ENCODE results near the gene HTR1D. TPM values are rescaled to one million over a fixed set of nuclear protein-coding genes. Genes with fewer than 3 reads are reported as not detected.

The HTR1D gene
- total RNA-seq, 6 experiments from 2014 or later, result not detected

DNA sequence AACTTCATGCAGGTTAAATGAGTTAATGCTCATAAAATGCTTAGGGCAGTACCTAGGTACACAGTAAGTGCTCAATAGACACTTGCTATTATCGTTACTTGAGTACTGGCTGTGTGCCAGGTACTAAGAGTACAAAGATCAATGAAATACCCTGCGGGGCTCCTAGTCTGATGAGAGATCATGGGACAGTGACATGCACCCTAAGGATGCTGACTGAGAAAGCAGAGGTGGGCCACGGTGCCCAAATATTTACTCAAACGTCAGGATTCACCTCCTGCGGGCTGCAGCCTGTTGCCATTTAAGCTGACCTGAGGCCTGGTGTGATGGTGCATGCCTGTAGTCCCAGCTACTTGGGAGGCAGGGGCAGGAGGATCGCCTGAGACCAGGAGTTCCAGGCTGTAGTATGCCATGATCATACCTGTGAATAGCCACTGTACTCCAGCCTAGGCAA, 28.8 kb downstream of the HTR1D start:
- DNase-seq (no peak), ATAC-seq (peak in 1 of 4 donors; percentile 22)
- no peak overlapping the region for H3K4me3 ChIP-seq
- no peak overlapping the region for H3K27ac ChIP-seq
- 60% methylated on average over 2 of the region's 6 CpGs for WGBS (ENCODE audit: insufficient coverage, low coverage, low lambda C conversion rate, missing lambda C conversion rate)
- H3K9me3 ChIP-seq, result no peaks in the 10 kb centered on the region
- intact Hi-C loops (cut with DNase I), result loop anchor here (5.0 to 10.0 kb wide), 3 partner anchors 91 to 214 kb away; partner anchors contain the start of gene LACTBL1 (in 1 of the 2)
- H3K36me3 ChIP-seq, result no peaks in the 10 kb centered on the region
- H3K4me1 ChIP-seq, result peaks cover 0 to 6% (median 0%) of the 10 kb centered on the region in 4 donors
- TF ChIP-seq, protein P1, sequence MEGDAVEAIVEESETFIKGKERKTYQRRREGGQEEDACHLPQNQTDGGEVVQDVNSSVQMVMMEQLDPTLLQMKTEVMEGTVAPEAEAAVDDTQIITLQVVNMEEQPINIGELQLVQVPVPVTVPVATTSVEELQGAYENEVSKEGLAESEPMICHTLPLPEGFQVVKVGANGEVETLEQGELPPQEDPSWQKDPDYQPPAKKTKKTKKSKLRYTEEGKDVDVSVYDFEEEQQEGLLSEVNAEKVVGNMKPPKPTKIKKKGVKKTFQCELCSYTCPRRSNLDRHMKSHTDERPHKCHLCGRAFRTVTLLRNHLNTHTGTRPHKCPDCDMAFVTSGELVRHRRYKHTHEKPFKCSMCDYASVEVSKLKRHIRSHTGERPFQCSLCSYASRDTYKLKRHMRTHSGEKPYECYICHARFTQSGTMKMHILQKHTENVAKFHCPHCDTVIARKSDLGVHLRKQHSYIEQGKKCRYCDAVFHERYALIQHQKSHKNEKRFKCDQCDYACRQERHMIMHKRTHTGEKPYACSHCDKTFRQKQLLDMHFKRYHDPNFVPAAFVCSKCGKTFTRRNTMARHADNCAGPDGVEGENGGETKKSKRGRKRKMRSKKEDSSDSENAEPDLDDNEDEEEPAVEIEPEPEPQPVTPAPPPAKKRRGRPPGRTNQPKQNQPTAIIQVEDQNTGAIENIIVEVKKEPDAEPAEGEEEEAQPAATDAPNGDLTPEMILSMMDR (IDR thresholded peaks at IDR 0.05), result no peak
- TF ChIP-seq POLR2A (IDR thresholded peaks at IDR 0.05), result no peak
- H3K27me3 ChIP-seq, result no peaks in the 10 kb centered on the region

DNA sequence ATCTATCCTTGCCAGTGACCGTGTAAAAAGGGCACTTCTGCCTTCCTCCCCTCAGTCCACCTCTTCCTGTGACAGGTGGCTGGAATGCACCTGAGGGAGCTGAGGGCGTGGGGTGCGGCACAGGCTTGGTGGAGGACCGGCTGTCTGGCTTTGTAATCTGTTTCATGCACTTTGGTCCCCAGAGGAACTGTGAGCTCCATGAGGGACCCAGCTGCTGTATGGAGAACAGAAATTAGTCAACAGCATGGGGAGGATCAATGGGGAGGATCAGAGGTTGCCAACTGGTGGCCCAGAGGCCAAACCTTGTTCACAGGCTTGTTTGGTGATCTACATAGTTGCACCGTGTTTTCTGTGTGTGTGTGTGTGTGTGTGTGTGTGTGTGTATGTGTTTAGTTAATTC, 29.7 kb downstream of the HTR1D start:
- TF ChIP-seq POLR2A (IDR thresholded peaks at IDR 0.05), result no peak
- TF ChIP-seq, protein P1 (IDR thresholded peaks at IDR 0.05), result no peak
- H3K4me3 ChIP-seq, result no peak overlapping the region
- no peaks in the 10 kb centered on the region for H3K9me3 ChIP-seq
- no peak overlapping the region for H3K27ac ChIP-seq
- no peaks in the 10 kb centered on the region for H3K36me3 ChIP-seq
- H3K4me1 ChIP-seq, result peaks cover 0 to 6% (median 0%) of the 10 kb centered on the region in 4 donors
- WGBS (ENCODE audit: insufficient coverage, low coverage, low lambda C conversion rate, missing lambda C conversion rate), result 40% methylated on average over 1 of the region's 5 CpGs
- no peaks in the 10 kb centered on the region for H3K27me3 ChIP-seq
- peak; percentile 34 to 74 (median 65) for DNase-seq
- intact Hi-C loops (cut with DNase I), result loop anchor here (5.0 to 10.0 kb wide), 3 partner anchors 90 to 213 kb away; partner anchors contain the start of gene LACTBL1 (in 1 of the 2)
- peak; percentile 84 to 90 (median 87) for ATAC-seq

DNA sequence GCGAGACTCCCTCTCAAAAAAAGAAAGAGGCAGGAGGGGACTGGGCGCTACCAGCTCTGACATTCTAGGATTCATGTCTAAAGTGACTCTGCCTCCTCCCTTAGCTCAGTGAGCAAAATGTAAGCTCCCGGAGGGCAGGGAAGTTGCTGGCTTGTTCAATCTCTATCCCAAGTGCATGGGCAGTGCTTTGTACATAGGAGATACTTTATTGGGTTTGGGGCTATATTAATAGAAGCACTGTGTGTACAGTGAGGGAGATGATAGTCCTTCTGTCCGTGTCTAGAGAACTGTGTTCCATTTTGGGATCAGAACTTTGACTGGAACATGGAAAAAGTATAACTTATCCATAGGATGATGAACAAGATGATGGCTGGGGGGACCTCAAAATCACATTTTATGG, 31.9 kb downstream of the HTR1D start:
- ATAC-seq, result no peak
- Histone ChIP-seq H3K4me3 (no peak overlapping the region), H3K4me1 (peaks cover 0 to 6% (median 0%) of the 10 kb centered on the region in 4 donors), H3K9me3 (no peaks in the 10 kb centered on the region), H3K27ac (no peak overlapping the region), H3K36me3 (no peaks in the 10 kb centered on the region), H3K27me3 (no peaks in the 10 kb centered on the region)
- TF ChIP-seq, protein P1 (IDR thresholded peaks at IDR 0.05), result no peak
- TF ChIP-seq POLR2A (IDR thresholded peaks at IDR 0.05), result no peak
- intact Hi-C loops (cut with DNase I), result loop anchor here (2.0 to 10.0 kb wide), 4 partner anchors 87 to 211 kb away; partner anchors contain the start of gene LACTBL1 (in 1 of the 2)
- no peak for DNase-seq
- 31% methylated on average over 3 of the region's 4 CpGs for WGBS (ENCODE audit: insufficient coverage, low coverage, low lambda C conversion rate, missing lambda C conversion rate)

DNA sequence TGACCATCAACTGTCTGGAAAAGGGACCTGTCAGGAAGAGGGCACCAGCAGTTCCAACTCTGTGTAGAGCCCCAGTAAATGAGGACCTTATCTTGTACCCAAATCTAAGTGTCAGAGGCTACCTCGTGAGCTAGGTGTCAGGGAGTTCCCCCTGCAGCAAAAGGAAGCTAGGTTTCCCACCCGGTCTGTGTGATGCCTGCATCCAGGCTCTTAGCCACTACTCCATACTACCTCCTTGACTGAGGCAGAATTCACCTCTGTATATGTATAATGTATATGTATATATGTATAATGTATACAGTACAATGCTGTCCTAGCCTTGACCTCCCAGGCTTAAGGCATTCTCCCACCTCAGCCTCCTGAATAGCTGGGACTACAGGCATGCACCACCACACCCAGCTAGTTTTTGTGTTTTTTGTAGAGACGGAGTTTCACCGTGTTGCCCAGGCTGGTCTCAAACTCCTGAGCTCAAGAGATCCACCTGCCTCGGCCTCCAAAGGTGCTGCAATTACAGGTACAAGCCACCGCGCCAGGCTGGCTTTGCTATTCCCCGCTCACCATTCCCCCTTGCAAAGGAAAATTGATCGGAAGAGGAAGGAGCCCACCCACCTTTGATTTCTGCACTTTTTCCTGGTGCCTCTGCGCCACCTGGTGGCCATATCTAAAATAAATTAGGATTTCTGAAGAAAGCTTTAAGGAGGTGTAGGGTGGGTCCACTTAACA, 32.9 kb downstream of the HTR1D start:
- Histone ChIP-seq H3K27me3 (no peaks in the 10 kb centered on the region), H3K4me1 (peaks cover 0 to 6% (median 0%) of the 10 kb centered on the region in 4 donors), H3K27ac (no peak overlapping the region), H3K4me3 (peak overlapping the region; percentile 24 to 45 (median 30)), H3K9me3 (no peaks in the 10 kb centered on the region), H3K36me3 (no peaks in the 10 kb centered on the region)
- no peak for TF ChIP-seq POLR2A (IDR thresholded peaks at IDR 0.05)
- TF ChIP-seq, protein P1 (IDR thresholded peaks at IDR 0.05), result peak; percentile 74 to 89 (median 82)
- WGBS (ENCODE audit: insufficient coverage, low coverage, low lambda C conversion rate, missing lambda C conversion rate), result 4% methylated on average over 10 of the region's 10 CpGs
- ATAC-seq (peak in 2 of 4 donors; percentile 33 to 40), DNase-seq (no peak)
- intact Hi-C loops (cut with DNase I), result loop anchor here (2.0 to 10.0 kb wide), 3 partner anchors 86 to 210 kb away; partner anchors contain the start of gene LACTBL1 (in 1 of the 2)
